GM19452 (cell line): Measurements from ENCODE around the gene CHST7.
"Not testable (repeated sequence)": the region's sequence is repeated elsewhere in the genome, so short reads cannot be mapped to it uniquely, and the experiment has no call there.

Experiments used
- ATAC-seq: cut with Tn5 transposase; IDR thresholded peaks from one replicate; pipeline ENCODE4 v1.9.1; 2021; ENCODE audit not compliant: unreplicated experiment

CHST7 gene

DNA sequence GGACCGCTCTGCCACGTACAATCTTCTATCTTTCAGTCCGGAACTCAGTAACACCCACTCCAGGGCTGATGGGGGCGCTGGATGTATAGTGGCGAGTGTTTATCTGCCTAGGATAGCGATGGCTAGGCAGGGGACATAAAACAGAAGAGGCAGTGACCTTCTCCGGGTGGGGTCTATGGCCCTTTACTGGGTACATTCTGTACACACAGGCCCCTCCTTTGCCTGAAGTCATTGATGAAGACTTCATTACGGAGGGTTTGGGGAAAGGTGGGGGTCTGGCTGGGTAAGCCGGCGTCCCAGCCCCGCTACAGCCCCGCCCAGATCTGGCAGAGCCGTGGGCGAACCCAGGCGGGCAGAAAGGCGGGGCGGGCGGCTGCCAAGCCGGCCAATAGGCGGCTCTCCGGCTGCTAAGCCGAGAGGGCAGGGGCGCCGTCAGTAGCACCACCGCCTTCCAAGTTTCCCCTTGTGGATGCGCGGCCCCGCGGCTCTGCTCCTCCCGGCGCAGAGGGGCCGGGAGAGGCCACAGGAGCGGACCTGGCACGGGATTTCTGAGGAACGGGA is at the start of gene CHST7:
Gene CHST7 (plus strand): TSS at position 435 of the 561 bp plus-strand sequence. CDS start 167 bp downstream, outside the sequence.
- peak; percentile 39 for ATAC-seq

DNA sequence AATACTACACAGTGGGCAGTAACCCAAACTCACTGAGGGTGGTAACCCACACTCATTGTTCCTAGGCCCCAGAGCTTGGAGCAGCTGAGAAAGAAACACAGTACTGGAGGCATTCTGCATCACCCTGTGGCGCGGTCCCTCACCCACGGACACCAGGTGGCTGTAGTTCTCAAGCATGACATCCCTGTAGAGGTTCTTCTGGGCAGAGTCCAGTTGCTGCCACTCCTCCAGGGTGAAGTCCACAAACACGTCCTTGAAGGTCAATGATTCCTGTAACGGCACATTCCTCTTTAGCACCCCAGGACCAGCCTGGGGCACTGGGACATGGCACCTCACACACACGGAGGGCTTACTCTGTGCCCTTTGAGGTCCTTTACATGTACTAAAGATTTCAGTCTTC is 44.9 kb upstream of the CHST7 start:
- ATAC-seq, result not testable (repeated sequence)

DNA sequence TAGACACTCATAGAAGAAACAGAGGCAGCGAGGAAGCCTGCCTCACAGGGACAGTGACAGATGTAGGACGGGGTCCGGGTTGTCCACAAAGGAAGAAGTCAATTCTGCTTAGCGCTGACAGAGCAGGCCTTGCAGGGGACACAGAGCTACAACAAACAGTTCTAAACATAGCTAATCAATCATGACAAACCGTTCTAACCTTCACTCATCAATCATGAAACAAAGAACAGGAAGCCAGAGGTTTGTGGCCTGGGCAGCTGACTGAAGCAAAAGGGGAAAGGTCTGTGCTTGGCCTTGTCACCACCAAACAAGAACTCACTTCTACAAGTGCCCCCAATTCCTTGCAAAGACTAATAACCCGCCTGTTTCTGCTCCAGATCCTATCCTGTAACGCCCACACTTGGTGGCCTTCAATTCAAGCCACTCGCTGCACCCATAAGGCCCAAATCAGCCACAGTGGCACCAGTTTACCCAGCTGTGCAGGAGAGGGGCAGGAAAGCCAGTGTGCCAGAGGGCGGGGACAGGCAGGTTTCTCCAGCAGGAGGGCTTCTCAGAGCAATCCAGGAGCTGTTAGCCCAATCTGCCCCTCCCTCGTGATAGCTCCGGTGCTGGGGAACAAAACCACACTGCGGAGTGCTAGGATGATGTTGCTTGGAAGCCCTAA is 43.7 kb upstream of the CHST7 start:
- ATAC-seq, result not testable (repeated sequence)

DNA sequence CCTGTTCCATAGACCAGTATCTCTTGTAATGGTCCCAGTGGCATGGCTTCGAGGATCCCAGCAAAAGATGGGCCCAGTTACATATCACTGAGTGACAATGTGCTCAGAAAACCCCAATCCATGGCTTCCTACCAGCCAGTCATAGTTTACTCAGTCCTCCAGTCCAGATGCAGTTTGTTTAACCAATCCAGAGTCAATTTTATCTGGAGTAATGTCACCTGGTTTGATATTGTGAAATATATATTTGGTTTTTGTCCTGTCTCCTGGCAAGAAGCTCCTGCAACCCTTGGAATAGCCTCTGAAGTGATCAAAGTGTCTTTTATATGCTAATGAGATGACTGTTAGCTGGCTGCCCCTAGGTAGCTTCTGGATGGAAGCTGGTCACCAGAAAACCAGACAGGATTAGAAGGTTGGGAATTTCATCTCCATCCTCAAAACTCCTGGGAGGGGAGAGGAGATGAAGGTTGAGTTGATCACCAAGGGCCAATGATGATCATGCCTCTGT is 43.1 kb upstream of the CHST7 start:
- not testable (repeated sequence) for ATAC-seq

- no peak for ATAC-seq
Measured at GRCh38 chrX:46531442-46531841, 42.1 kb upstream of the CHST7 start.

- no peak for ATAC-seq
Measured at GRCh38 chrX:46543441-46543840, 30.1 kb upstream of the CHST7 start.

DNA sequence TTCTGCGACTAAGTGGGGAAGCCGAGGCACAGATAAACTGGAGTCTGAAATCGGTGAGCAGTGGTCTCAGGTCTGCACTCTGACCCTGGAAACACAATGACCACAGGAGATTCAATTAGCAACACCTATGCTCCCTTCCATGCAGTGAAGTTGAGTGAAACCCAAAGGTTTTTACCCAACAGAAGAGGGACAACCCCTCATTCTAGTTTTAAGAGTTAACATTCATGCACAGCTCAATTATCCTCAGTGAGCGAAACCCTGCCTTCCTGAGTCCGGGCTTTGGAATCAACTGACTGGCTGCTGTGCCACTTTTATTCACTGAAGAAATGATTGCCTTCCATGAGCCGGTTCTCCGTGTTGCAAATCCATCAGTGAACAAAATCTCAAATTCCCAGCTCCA is 29.0 kb upstream of the CHST7 start:
- not testable (repeated sequence) for ATAC-seq

DNA sequence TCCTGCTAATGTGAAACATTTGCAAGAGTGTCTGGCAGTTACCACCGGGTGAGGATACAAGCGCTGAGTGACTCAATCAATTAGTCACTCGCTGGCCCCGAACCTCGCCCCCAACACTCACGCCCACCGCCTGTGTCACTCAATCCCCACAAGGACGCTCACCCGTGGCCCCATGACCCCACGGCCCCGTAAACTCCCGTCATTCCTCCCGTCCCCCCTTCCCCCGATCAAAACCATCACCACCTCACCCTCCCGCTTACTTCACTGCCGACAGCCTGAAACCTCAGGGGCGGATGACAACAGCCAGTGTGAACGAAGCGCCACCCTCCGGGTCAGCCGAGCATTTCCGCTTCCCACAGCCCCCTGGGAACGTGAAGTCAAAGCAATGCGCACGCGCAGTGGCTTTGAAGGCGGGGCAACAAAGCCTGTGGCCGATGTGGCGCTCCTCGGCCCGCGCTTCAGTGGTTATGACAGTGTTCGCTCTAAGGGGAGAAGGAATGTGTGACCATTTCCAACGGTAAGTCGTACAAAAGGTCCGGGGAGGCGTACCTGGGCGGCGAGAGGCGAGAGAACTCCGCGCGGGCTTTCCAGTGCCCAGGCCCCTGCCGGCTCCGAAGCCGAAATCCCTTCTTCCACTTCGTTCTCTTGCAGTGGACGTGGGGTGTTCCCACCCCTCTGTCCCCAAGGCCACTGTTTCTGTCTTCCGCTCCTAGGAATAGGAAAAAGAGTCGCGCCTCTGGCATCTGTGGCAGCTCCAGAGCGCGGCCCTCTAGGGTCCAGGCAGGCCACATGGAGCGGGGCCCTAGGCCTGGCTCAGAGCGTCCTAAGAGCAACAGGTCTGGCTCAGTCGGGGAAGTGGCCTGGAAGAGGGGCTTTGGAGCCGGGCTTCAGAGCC is 28.2 kb upstream of the CHST7 start, which contains the start of gene ZNF674:
Gene ZNF674 (minus strand): TSS at position 311 of the 895 bp plus-strand sequence. CDS start 3,334 bp downstream, outside the sequence.
- peak; percentile 80 for ATAC-seq

DNA sequence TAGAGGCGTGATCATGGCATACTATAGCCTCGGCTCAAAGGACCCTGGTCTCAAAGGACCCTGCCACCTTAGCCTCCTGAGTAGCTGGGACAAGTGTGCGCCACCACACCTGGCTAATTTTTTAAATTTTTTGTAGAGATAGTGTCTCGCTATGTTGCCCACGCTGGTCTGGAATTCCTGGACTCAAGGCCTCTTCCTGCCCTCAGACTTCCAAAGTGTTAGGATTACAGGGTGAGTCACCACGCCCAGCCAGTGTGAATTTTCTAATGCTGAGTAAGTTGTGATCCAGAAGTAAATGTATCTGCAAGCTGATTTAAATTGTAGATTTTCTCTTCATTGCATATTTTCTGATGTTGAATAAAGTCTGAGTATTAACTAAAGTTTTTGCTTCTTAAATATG is 25.7 kb upstream of the CHST7 start:
- ATAC-seq, result no peak

DNA sequence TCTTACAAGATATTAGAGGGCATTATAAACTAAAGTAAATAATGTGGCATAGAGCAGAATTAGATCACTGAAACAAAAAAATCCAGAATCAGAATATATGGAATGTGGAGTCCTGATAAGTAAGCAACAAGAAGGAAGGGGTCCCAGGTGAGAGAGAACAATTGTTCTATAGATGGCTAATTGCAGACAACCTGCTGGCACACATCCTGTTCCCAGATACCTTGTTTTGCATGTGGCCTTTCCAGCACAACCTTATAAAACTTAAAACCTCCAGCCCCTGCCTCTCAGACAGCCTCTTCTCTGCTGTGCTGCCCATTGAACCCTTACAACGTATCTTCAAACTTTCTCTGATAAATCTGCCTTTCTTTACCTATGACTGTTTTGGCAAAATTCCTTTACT is 23.7 kb upstream of the CHST7 start:
- no peak for ATAC-seq

GRCh38 chrX:46551494-46552128 is 22.0 kb upstream of the CHST7 start:
- ATAC-seq, result no peak

GRCh38 chrX:46553935-46554334 is 19.6 kb upstream of the CHST7 start:
- no peak for ATAC-seq

DNA sequence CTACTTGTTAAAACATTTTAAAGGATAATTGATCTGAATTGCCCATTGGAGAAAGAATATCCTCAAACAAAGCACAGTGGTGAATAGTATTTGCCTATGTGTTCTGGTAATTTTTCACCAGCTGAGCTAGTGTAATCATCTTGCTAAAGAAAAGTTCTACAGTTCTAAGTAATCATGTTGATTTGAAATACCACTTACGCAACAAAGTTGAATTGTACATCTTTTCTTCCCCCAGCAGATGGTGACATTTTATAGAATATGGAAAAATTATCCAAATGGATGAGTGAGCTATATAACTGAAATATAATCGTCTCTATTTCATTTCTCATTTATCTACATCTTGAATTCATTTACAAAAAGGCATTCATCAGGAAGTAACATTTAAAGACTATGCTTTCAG is 18.6 kb upstream of the CHST7 start:
- ATAC-seq, result no peak

GRCh38 chrX:46559062-46559461 is 14.5 kb upstream of the CHST7 start:
- ATAC-seq, result no peak

DNA sequence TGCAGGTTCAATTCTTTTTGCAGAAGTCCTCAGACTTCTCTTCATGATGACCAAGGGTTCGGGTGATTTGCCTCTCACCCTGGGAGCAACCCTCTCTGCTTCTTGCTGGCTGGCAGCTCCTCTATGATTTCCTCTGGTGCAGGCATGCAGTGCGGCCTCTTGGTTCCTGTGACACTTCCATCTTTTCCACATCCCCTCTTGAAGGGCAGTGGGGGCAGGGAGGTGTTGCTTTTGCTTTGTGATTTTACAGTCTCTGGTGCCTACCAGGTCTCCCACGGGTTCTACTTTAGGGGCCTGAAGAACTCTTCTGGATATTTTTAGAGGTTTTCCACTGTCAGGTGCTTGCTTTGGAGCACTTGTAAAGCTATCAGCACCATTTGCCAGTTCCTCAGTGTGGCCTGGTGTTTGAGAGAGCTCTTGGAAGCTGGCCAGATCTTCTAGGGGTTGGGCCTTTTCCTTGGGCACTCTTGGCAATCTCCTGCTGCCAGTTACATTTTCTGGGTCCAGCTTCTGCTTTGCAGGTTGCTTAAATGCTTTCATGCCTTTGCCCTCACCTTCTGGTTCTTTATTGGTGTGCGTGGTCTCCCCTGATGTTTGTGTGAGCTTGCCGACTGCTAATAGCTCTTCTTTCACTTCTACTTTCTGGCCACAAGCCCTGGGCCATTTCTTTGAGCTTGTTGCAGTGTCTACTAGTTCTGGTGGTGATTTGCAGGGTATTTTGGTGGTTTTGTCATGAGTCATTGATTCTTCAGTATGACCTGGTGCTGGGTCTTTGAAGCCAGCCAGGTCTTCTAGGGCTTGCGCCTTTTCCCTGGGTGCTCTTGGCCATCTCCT is 11.5 kb upstream of the CHST7 start:
- peak; percentile 98 for ATAC-seq

DNA sequence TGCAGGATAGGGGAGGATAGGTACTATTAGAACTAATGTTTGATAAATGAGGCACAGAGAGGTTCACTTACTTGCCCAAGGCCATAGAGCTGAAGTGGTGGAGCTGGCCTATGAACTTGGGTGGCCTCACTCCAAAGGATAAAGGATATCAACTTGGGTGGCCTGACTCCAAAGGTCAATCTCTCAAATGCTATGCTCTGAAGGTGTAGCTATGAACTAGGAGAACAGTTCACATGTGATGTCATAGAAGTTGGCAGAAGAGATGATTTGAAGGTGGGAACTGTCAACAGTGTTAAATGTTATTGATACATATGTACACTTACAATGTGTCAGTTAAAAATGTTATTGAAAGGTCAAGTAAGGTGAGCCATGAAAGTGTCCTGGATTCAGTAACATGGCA is 6.2 kb upstream of the CHST7 start:
- no peak for ATAC-seq

DNA sequence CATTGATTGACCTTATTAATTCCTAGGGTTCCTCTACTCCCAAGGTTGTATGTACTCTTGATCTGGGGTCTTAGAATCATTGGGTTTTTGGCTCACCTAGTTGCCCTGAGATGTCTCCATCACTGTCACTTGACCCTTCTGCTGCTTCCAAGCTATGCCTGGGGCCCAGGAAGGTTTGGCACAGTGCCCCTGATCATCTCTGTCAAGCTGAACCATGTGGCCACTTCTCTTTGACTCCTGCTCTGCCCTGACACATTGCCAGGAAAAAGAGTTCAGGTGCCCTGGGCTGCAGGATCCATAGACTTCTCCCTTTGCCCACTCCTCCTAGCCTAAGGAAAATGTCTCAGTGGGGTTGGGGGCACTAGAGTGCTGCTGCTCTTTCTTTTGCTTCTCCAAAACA is 3.9 kb upstream of the CHST7 start:
- no peak for ATAC-seq

DNA sequence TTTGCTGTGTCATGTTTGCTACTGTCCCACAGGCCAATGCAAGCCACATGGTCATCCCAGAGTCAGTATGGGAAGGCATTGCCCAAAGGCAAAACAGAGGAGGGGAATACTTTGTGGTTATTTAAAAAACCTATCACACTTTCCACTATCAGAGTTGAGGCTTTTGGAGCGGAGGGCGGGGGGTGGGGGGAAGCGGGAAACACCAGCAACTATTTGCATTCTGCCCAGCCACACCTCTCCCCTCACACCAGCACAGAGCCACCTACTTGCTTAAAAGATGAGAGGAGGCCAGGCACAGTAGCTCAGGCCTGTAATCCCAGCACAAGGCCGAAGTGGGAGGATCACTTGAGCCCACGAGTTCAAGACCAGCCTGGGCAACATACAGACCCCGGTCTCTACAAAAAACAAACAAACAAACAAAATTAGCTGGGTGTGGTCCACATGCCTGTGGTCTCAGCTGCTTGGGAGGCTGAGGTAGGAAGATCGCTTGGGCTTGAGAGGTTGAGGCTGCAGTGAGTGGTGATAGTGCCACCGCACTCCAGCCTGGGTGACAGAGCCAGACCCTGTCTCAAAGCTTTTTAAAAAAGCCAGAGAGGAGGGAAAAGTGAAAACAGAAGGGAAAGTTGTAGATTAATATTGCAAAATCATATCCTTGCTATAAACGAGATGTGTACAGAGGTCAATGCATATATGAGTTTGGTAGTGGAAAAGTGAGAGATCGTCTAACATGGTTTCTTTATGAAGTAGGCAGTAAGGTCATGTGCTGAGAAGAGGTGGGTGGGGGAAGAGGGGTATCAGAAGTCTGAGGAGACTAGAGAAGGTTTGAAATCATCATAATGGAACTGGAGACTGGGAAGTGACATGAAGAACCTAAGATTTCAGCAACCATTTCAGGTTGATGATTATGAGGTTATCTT is 1.9 kb upstream of the CHST7 start:
- ATAC-seq, result no peak

DNA sequence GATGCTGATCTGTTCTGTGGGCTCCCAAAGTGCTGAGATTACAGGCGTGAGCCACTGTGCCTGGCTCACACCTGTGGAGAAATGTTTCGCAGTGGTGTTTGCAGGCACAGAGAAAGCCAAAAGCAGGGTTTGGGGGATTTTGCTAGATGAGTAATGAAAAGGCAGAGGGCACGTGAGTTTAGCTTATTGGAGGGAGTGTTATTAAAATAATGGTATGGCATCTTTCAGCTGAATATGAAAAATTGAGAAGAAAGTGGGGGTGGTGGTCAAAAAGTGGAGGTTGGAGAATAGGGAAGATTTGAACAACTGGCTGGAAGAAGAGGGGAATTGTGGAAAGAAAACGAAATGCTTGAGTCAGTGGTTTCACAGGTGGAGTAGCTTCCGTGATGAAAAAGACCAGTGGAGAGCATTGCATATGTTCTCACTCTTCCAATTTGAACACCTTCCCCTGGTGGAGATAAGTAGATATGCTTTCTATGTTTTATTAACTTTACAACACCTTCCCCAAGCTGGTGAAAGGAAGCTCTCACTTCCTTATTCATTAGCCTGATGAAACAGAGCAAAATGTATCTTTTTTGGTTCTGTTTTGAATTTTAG is 1.1 kb upstream of the CHST7 start:
- ATAC-seq, result peak; percentile 38
